ENCODE measurements around the gene NUP205. TPM values are rescaled to one million over a fixed set of nuclear protein-coding genes. Genes with fewer than 3 reads are reported as not detected.
"Not testable (repeated sequence)": the region's sequence is repeated elsewhere in the genome, so short reads cannot be mapped to it uniquely, and the experiment has no call there.

NUP205 gene
- total RNA-seq, 4 donors from 2014 or later: 36.9 to 53.1 (median 41.3) TPM

- DNase-seq (ENCODE audit: low spot score in 2 of 2): no peak
- TF ChIP-seq POLR2A (IDR thresholded peaks at IDR 0.05) (no peak), CTCF (IDR thresholded peaks at IDR 0.05) (no peak), EP300 (IDR thresholded peaks at IDR 0.05) (no peak), POLR2AphosphoS5 (IDR thresholded peaks at IDR 0.05) (no peak)
- Histone ChIP-seq H3K36me3 (peaks cover 5% of the 10 kb centered on the region), H3K4me1 (no peaks in the 10 kb centered on the region), H3K27me3 (no peaks in the 10 kb centered on the region), H3K4me3 (no peak overlapping the region), H3K27ac (no peak overlapping the region), H3K9me3 (no peaks in the 10 kb centered on the region)
- WGBS: 91% methylated on average over 3 of the region's 3 CpGs
These were observed 132.8 kb downstream of the NUP205 start for GRCh38 chr7:135690566-135690965.

- peaks cover 4% of the 10 kb centered on the region for H3K36me3 ChIP-seq
- no peak overlapping the region for H3K27ac ChIP-seq
- TF ChIP-seq POLR2A (IDR thresholded peaks at IDR 0.05) (no peak), POLR2AphosphoS5 (IDR thresholded peaks at IDR 0.05) (no peak), EP300 (IDR thresholded peaks at IDR 0.05) (no peak), CTCF (IDR thresholded peaks at IDR 0.05) (no peak)
- H3K9me3 ChIP-seq: no peaks in the 10 kb centered on the region
- H3K4me1 ChIP-seq: no peaks in the 10 kb centered on the region
- no peak for DNase-seq (ENCODE audit: low spot score in 2 of 2)
- no peaks in the 10 kb centered on the region for H3K27me3 ChIP-seq
- WGBS: 67% methylated on average over 3 of the region's 3 CpGs
- no peak overlapping the region for H3K4me3 ChIP-seq
These were observed 134.3 kb downstream of the NUP205 start for GRCh38 chr7:135692055-135692454.

- H3K27ac ChIP-seq; H3K27me3 ChIP-seq; H3K9me3 ChIP-seq; DNase-seq (ENCODE audit: low spot score in 2 of 2); H3K36me3 ChIP-seq; H3K4me3 ChIP-seq; H3K4me1 ChIP-seq: not testable (repeated sequence)
- WGBS: 89% methylated on average over 7 of the region's 7 CpGs
These were observed 134.9 kb downstream of the NUP205 start for GRCh38 chr7:135692606-135693005.

- Histone ChIP-seq H3K4me3 (no peak overlapping the region), H3K4me1 (no peaks in the 10 kb centered on the region), H3K9me3 (no peaks in the 10 kb centered on the region), H3K36me3 (peaks cover 4% of the 10 kb centered on the region), H3K27ac (no peak overlapping the region), H3K27me3 (no peaks in the 10 kb centered on the region)
- no peak for DNase-seq (ENCODE audit: low spot score in 2 of 2)
- 90% methylated on average over 4 of the region's 4 CpGs for WGBS
- no peak for TF ChIP-seq EP300 (IDR thresholded peaks at IDR 0.05)
- no peak for TF ChIP-seq CTCF (IDR thresholded peaks at IDR 0.05)
- no peak for TF ChIP-seq POLR2A (IDR thresholded peaks at IDR 0.05)
- no peak for TF ChIP-seq POLR2AphosphoS5 (IDR thresholded peaks at IDR 0.05)
These were observed 135.8 kb downstream of the NUP205 start for GRCh38 chr7:135693558-135693957.

GRCh38 chr7:135697276-135698049 lies 139.7 kb downstream of the NUP205 start:
- H3K27ac ChIP-seq: no peak overlapping the region
- no peak for DNase-seq (ENCODE audit: low spot score in 2 of 2)
- H3K27me3 ChIP-seq: no peaks in the 10 kb centered on the region
- TF ChIP-seq CTCF (IDR thresholded peaks at IDR 0.05) (no peak), EP300 (IDR thresholded peaks at IDR 0.05) (no peak), POLR2AphosphoS5 (IDR thresholded peaks at IDR 0.05) (no peak), POLR2A (IDR thresholded peaks at IDR 0.05) (no peak)
- no peaks in the 10 kb centered on the region for H3K4me1 ChIP-seq
- 55% methylated on average over 8 of the region's 8 CpGs for WGBS
- no peaks in the 10 kb centered on the region for H3K36me3 ChIP-seq
- no peaks in the 10 kb centered on the region for H3K9me3 ChIP-seq
- H3K4me3 ChIP-seq: no peak overlapping the region

Other genes with a start within 250 kb of the NUP205 start
- gene CNOT4, start 47.8 kb upstream of the NUP205 start, total RNA-seq: 10 to 100 TPM; 17.2 to 32.3 (median 22.6) TPM
- gene STMP1, start 104.6 kb downstream of the NUP205 start, total RNA-seq: 10 to 100 TPM; 15.0 to 24.7 (median 16.3) TPM
- gene SLC13A4, start 170.3 kb downstream of the NUP205 start, total RNA-seq: 1 to 10 TPM in 1 of 4 donors, under 1 TPM in 3; 0.15 to 1.9 (median 0.51) TPM
- gene FAM180A, start 190.9 kb downstream of the NUP205 start, total RNA-seq: 1 to 10 TPM; 2.3 to 5.8 (median 4.9) TPM

Data from suprapubic skin (tissue), 4 donors.